H1 (cell line): ENCODE results near the gene ACHE. TPM values are rescaled to one million over a fixed set of nuclear protein-coding genes. Genes with fewer than 3 reads are reported as not detected.
A peak's percentile ranks its signal among the peaks of the same experiment; 100 is the strongest.

Experiments
- CTCF ChIA-PET: fragments of 300-600 bp; sonication (Branson Sonifier 250); formaldehyde crosslinking; loops from one replicate; lab custom pipeline; 2021; ENCODE audit not compliant: partially characterized antibody; lab: Charles Lee
- POLR2A ChIA-PET: fragments of 300-600 bp; sonication (Branson Sonifier 250); formaldehyde crosslinking; loops from one replicate; lab custom pipeline; 2021; ENCODE audit warnings: inconsistent platforms; ENCODE audit not compliant: partially characterized antibody; lab: Charles Lee
- DNase-seq, 2 experiments: peaks; one replicate each; pipeline versions ENCODE4 v3.0.0 to v3.0.0-alpha.2; 2010 to 2022; ENCODE audit warnings: low spot score in 2 of 2, low read depth in 1 of 2, mixed read lengths in 1 of 2
- FAIRE-seq: peaks from 2 replicates; lab custom pipeline; 2011; peaks lifted over from hg19 to GRCh38; lab: Jason Lieb, UNC
- H2AFZ ChIP-seq: 2 replicates; pipeline ENCODE4 v1.8.1; 2012; ENCODE audit warnings: low read length, inconsistent platforms
- H2AK5ac ChIP-seq: 2 replicates; pipeline ENCODE4 v1.6.1; 2013; ENCODE audit warnings: low read depth, low read length
- H2BK120ac ChIP-seq: replicated peaks from 2 replicates; pipeline ENCODE3; 2013; ENCODE audit warnings: low read depth, low read length, inconsistent platforms
- H2BK12ac ChIP-seq: 2 replicates; pipeline ENCODE4 v1.6.1; 2013; ENCODE audit warnings: low read depth, low read length
- H2BK15ac ChIP-seq: 2 replicates; pipeline ENCODE4 v1.6.1; 2013; ENCODE audit warnings: low read length
- H2BK20ac ChIP-seq: 2 replicates; pipeline ENCODE4 v1.6.1; 2013; ENCODE audit warnings: low read length
- H2BK5ac ChIP-seq: 2 replicates; pipeline ENCODE4 v1.6.1; 2013; ENCODE audit warnings: low read depth, low read length
- H3K14ac ChIP-seq: 2 replicates; pipeline ENCODE4 v1.6.1; 2013; ENCODE audit warnings: inconsistent platforms; ENCODE audit not compliant: insufficient read length
- H3K18ac ChIP-seq: 2 replicates; pipeline ENCODE4 v1.6.1; 2013; ENCODE audit warnings: low read length; ENCODE audit errors: extremely low read depth
- H3K23ac ChIP-seq: 2 replicates; pipeline ENCODE4 v1.6.1; 2013; ENCODE audit warnings: inconsistent platforms; ENCODE audit not compliant: insufficient read length
- H3K23me2 ChIP-seq: 2 replicates; pipeline ENCODE4 v1.6.1; 2013; ENCODE audit warnings: low read depth, low read length
- H3K27ac ChIP-seq: 2 replicates; pipeline ENCODE4 v1.6.1; 2011; ENCODE audit warnings: low read depth, low read length, inconsistent platforms
- H3K27me3 ChIP-seq, 4 experiments: replicated peaks in 1 of 4; 1 replicate in 1 of 4; 2 replicates in 3 of 4; pipeline versions ENCODE4 v1.6.1 to v1.8.1; 2011 to 2013; ENCODE audit warnings: low read length in 3 of 4, mild to moderate bottlenecking in 3 of 4, inconsistent platforms in 2 of 4, mixed read lengths in 2 of 4, moderate library complexity in 1 of 4; ENCODE audit not compliant: control insufficient read depth in 3 of 4, insufficient read depth in 3 of 4; ENCODE audit errors: extremely low read depth in 1 of 4
- H3K36me3 ChIP-seq, 4 experiments: 2 replicates each; pipeline versions ENCODE4 v1.6.1 to v1.8.1; 2011 to 2013; ENCODE audit warnings: mild to moderate bottlenecking in 4 of 4, low read length in 3 of 4, moderate library complexity in 2 of 4, control low read depth in 1 of 4, inconsistent platforms in 1 of 4; ENCODE audit not compliant: insufficient read depth in 4 of 4, control insufficient read depth in 2 of 4
- H3K4ac ChIP-seq: replicated peaks from 2 replicates; pipeline ENCODE3; 2013; ENCODE audit warnings: low read length, low read depth, mixed read lengths, inconsistent platforms; ENCODE audit not compliant: insufficient read length
- H3K4me1 ChIP-seq, 4 experiments: replicated peaks in 1 of 4; 1 replicate in 1 of 4; 2 replicates in 3 of 4; pipeline versions ENCODE4 v1.6.1 to v1.8.1; 2011 to 2013; ENCODE audit warnings: low read length in 3 of 4, inconsistent platforms in 2 of 4, mixed read lengths in 1 of 4; ENCODE audit not compliant: insufficient read depth in 4 of 4, control insufficient read depth in 3 of 4
- H3K4me2 ChIP-seq, 2 experiments: 2 replicates each; pipeline versions ENCODE4 v1.6.1 to v1.8.1; 2011 to 2013; ENCODE audit warnings: low read depth in 2 of 2, low read length in 2 of 2, control low read depth in 1 of 2, inconsistent platforms in 1 of 2, mild to moderate bottlenecking in 1 of 2; ENCODE audit not compliant: insufficient read depth in 1 of 2
- H3K4me3 ChIP-seq, 4 experiments: fragments of 200-600, 300-600 bp in 1 of 4; sonication (generic), shearing (Covaris generic), sonication (Bioruptor Twin) in 1 of 4; 2 replicates each; pipeline versions ENCODE4 v1.5.1 to v1.8.1; 2011 to 2016; ENCODE audit warnings: low read length in 4 of 4, low read depth in 3 of 4, control low read depth in 2 of 4, inconsistent platforms in 2 of 4, mild to moderate bottlenecking in 2 of 4, mixed read lengths in 1 of 4, moderate library complexity in 1 of 4; ENCODE audit not compliant: insufficient read depth in 2 of 4; ENCODE audit errors: extremely low read depth in 1 of 4
- H3K56ac ChIP-seq: replicated peaks from 2 replicates; pipeline ENCODE3; 2013; ENCODE audit warnings: low read depth, mild to moderate bottlenecking, mixed read lengths, low read length, inconsistent platforms; ENCODE audit not compliant: insufficient read length
- H3K79me1 ChIP-seq: 2 replicates; pipeline ENCODE4 v1.6.1; 2013; ENCODE audit warnings: low read depth, low read length, control low read depth
- H3K79me2 ChIP-seq, 2 experiments: 2 replicates each; pipeline versions ENCODE4 v1.6.1 to v1.8.1; 2012 to 2013; ENCODE audit warnings: low read length in 2 of 2, mild to moderate bottlenecking in 2 of 2, inconsistent platforms in 1 of 2; ENCODE audit not compliant: insufficient read depth in 2 of 2, control insufficient read depth in 1 of 2
- H3K9ac ChIP-seq, 4 experiments: replicated peaks in 1 of 4; 1 replicate in 1 of 4; 2 replicates in 3 of 4; pipeline versions ENCODE4 v1.6.1 to v1.8.1; 2011 to 2013; ENCODE audit warnings: low read depth in 3 of 4, low read length in 3 of 4, control low read depth in 2 of 4, mild to moderate bottlenecking in 2 of 4, moderate library complexity in 2 of 4, inconsistent platforms in 1 of 4; ENCODE audit errors: extremely low read depth in 1 of 4
- H3K9me3 ChIP-seq, 2 experiments: 2 replicates each; pipeline versions ENCODE4 v1.6.1 to v1.8.1; 2012 to 2013; ENCODE audit warnings: mild to moderate bottlenecking in 2 of 2, moderate library complexity in 2 of 2, control low read depth in 1 of 2, inconsistent platforms in 1 of 2, low read depth in 1 of 2, low read length in 1 of 2, mixed read lengths in 1 of 2; ENCODE audit not compliant: insufficient read depth in 2 of 2
- H4K20me1 ChIP-seq, 2 experiments: replicated peaks in 1 of 2; 2 replicates each; pipeline versions ENCODE3 to v1.8.1; 2011 to 2013; ENCODE audit warnings: inconsistent platforms in 2 of 2, low read length in 2 of 2, mild to moderate bottlenecking in 1 of 2; ENCODE audit not compliant: insufficient read depth in 2 of 2, control insufficient read depth in 1 of 2
- H4K5ac ChIP-seq: 2 replicates; pipeline ENCODE4 v1.6.1; 2013; ENCODE audit warnings: low read length, low read depth, mixed read lengths, inconsistent platforms; ENCODE audit not compliant: insufficient read length
- H4K8ac ChIP-seq: 2 replicates; pipeline ENCODE4 v1.8.0; 2013; ENCODE audit warnings: mild to moderate bottlenecking, moderate library complexity, low read length, inconsistent platforms; ENCODE audit not compliant: insufficient read depth; ENCODE audit errors: extremely low read depth
- H4K91ac ChIP-seq: replicated peaks from 2 replicates; pipeline ENCODE3; 2013; ENCODE audit warnings: low read length, mixed read lengths, inconsistent platforms; ENCODE audit not compliant: insufficient read length
- BCL11A ChIP-seq, 2 experiments: IDR thresholded peaks; one replicate each; pipeline ENCODE4 v1.6.1; 2011; ENCODE audit warnings: low read depth in 2 of 2, low read length in 2 of 2, mild to moderate bottlenecking in 2 of 2
- KDM1A ChIP-seq: fragments of 200-600, 300-600 bp; sonication (generic); IDR thresholded peaks from 2 replicates; pipeline ENCODE4 v1.7.1; 2016; ENCODE audit warnings: mild to moderate bottlenecking, low read length, borderline replicate concordance
- KDM5A ChIP-seq: fragments of 200-600 bp; IDR thresholded peaks from 2 replicates; pipeline ENCODE4 v1.7.1; 2012; ENCODE audit warnings: mild to moderate bottlenecking, low read length, inconsistent platforms, mixed read lengths
- POLR2AphosphoS5 ChIP-seq: IDR thresholded peaks from 2 replicates; pipeline ENCODE4 v1.6.1; 2011; ENCODE audit warnings: low read depth, low read length
- WGBS, 2 experiments: shearing (Covaris generic) in 1 of 2; methylation state at CpG; one replicate each; pipeline versions ENCODE4 v1.1.6 to v1.1.7; 2013 to 2015; ENCODE audit warnings: low lambda C conversion rate in 2 of 2, mixed read lengths in 2 of 2, inconsistent platforms in 1 of 2, low coverage in 1 of 2, missing lambda C conversion rate in 1 of 2; ENCODE audit not compliant: insufficient replicate concordance in 2 of 2, insufficient coverage in 1 of 2, insufficient read length in 1 of 2; ENCODE audit errors: extremely low coverage in 1 of 2, missing lambda C conversion rate in 1 of 2; 5-methylcytosine and 5-hydroxymethylcytosine counted together
- polyA plus RNA-seq, 7 experiments: library from polyadenylated mRNA; depleted of rRNA in 3 of 7; stranded (reverse) in 5 of 7; unstranded in 2 of 7; fragments of >200 nt in 5 of 7; fragments of 200-250 nt in 2 of 7; gene quantifications; 1 replicate in 5 of 7; 2 replicates in 1 of 7; 4 replicates in 1 of 7; pipeline versions ENCODE4 v1.2.1 to v1.2.3, GENCODE V29; 2011 to 2013; ENCODE audit warnings: missing spikeins in 2 of 7, mixed read lengths in 2 of 7
- total RNA-seq: library from RNA; stranded (reverse); fragmentation: NEBNext Ultra II Directional; extraction: Animal tissue kit (Norgen Biotek cat#: 25700); gene quantifications from 2 replicates; pipeline ENCODE4 v1.2.1, GENCODE V29; 2021

Gene ACHE
- total and polyA plus RNA-seq, 2 of the 8 experiments (the other 6 are each of a cell fraction or from before 2014, with no cell fraction given) = 1.4 to 4.3 TPM

DNA sequence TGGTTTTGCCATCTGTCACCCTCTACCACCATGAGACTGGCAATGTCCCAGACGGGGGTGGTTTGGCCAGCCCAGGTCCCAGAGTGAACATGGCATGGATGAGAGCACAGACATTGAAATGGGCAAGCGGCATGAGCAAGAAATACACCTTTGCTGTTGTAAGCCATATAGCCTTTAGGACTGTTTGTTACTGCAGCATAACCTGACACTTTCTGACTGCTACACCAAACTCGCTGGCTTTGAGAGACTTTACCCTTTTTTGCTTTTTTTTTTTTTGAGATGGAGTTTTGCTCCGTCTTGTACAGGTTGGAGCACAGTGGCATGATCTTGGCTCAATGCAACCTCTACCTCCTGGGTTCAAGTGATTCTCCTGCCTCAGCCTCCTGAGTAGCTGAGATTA, 48.5 kb upstream of the ACHE start:
- H3K4me1 ChIP-seq = peaks cover under 1 to 7% (median 5%) of the 10 kb centered on the region in 4 experiments
- DNase-seq = no peak
- H4K5ac ChIP-seq = peak overlapping the region; percentile 23
- TF ChIP-seq BCL11A (IDR thresholded peaks at IDR 0.05; ENCODE audit: low read depth in 2 of 2, low read length in 2 of 2) (no peak), POLR2AphosphoS5 (no peak), KDM5A (no peak), KDM1A (peak; percentile 86; the same call in 1 of the 2 replicates)
- no peak overlapping the region for H4K8ac ChIP-seq
- no peak overlapping the region for H2BK15ac ChIP-seq
- WGBS, 2 experiments = 81% methylated on average over 4 of the region's 4 CpGs; no CpG with 5 or more reads in 1 of the 2 experiments
- peaks cover 2% of the 10 kb centered on the region; the same call in 1 of the 2 replicates for H3K23me2 ChIP-seq
- no peak overlapping the region for H3K4me3 ChIP-seq
- H3K27me3 ChIP-seq = no peaks in the 10 kb centered on the region
- no peaks in the 10 kb centered on the region for H3K36me3 ChIP-seq
- H3K23ac ChIP-seq = no peak overlapping the region
- H3K4ac ChIP-seq = no peak overlapping the region
- no peak overlapping the region for H4K91ac ChIP-seq
- FAIRE-seq = no peak
- peak overlapping the region; percentile 98 for H2BK20ac ChIP-seq
- H2BK120ac ChIP-seq = no peak overlapping the region
- H3K4me2 ChIP-seq = no peak overlapping the region; a peak in 1 of 4 replicates
- H4K20me1 ChIP-seq = no peaks in the 10 kb centered on the region
- no peaks in the 10 kb centered on the region for H3K79me2 ChIP-seq
- peak overlapping the region; percentile 16; the same call in 1 of the 2 replicates for H2BK5ac ChIP-seq
- no peaks in the 10 kb centered on the region for H3K79me1 ChIP-seq
- no peak overlapping the region for H3K56ac ChIP-seq
- H3K9ac ChIP-seq = no peak overlapping the region
- POLR2A ChIA-PET = interaction anchor here (0.6 kb wide), 1 partner anchor 14 kb away, joined by 3 read pairs; no protein-coding TSS in a partner anchor
- H2BK12ac ChIP-seq = no peak overlapping the region
- H3K27ac ChIP-seq = no peak overlapping the region
- peaks cover 2 to 4% of the 10 kb centered on the region in 2 experiments; a peak in 2 of 4 replicates for H3K9me3 ChIP-seq
- H3K14ac ChIP-seq = no peak overlapping the region
- CTCF ChIA-PET = interaction anchor here (1.0 to 1.8 kb wide), 5 partner anchors 12 to 114 kb away, joined by 3 to 6 read pairs (median 4); partner anchors contain the start of gene MUC17
- H3K18ac ChIP-seq = peak overlapping the region; percentile 81
- H2AK5ac ChIP-seq = no peak overlapping the region
- H2AFZ ChIP-seq = no peak overlapping the region
